Activated CD8-positive, alpha-beta memory T cell treated with anti-CD3 and anti-CD28 coated beads, Interleukin-2, amount 50 U/mL, for 1 hour (primary cell): ENCODE results near the gene ZC3H4.
"Not testable (repeated sequence)": the region's sequence is repeated elsewhere in the genome, so short reads cannot be mapped to it uniquely, and the experiment has no call there.

Experiments used
- DNase-seq: peaks from one replicate; pipeline ENCODE4 v3.0.0-alpha.2; 2020; ENCODE audit errors: extremely low read depth

The ZC3H4 gene

GRCh38 chr19:47107953-47108746 lies 5.4 kb downstream of the ZC3H4 start:
- DNase-seq = no peak

- no peak for DNase-seq
These were observed 6.2 kb downstream of the ZC3H4 start for GRCh38 chr19:47107202-47107952.

GRCh38 chr19:47106821-47107201 lies 6.8 kb downstream of the ZC3H4 start:
- DNase-seq = no peak

- DNase-seq = no peak
These were observed 7.7 kb downstream of the ZC3H4 start for GRCh38 chr19:47105874-47106273.

GRCh38 chr19:47104680-47105079 lies 8.9 kb downstream of the ZC3H4 start:
- no peak for DNase-seq

GRCh38 chr19:47102346-47103060 lies 11.1 kb downstream of the ZC3H4 start:
- no peak for DNase-seq

GRCh38 chr19:47101116-47101515 lies 12.5 kb downstream of the ZC3H4 start:
- not testable (repeated sequence) for DNase-seq

- DNase-seq = no peak
These were observed 13.3 kb downstream of the ZC3H4 start for GRCh38 chr19:47100290-47100689.

- no peak for DNase-seq
These were observed 14.0 kb downstream of the ZC3H4 start for GRCh38 chr19:47099576-47100050.

- DNase-seq = no peak
These were observed 15.0 kb downstream of the ZC3H4 start for GRCh38 chr19:47098608-47099007.

GRCh38 chr19:47097396-47098201 lies 16.0 kb downstream of the ZC3H4 start:
- DNase-seq = no peak

- DNase-seq = no peak
These were observed 16.9 kb downstream of the ZC3H4 start for GRCh38 chr19:47096721-47097120.

GRCh38 chr19:47096100-47096704 lies 17.4 kb downstream of the ZC3H4 start:
- no peak for DNase-seq

- DNase-seq = no peak
These were observed 18.0 kb downstream of the ZC3H4 start for GRCh38 chr19:47095476-47096099.

- DNase-seq = no peak
These were observed 18.8 kb downstream of the ZC3H4 start for GRCh38 chr19:47094557-47095475.

GRCh38 chr19:47093841-47094240 lies 19.7 kb downstream of the ZC3H4 start:
- no peak for DNase-seq

- DNase-seq = no peak
These were observed 20.3 kb downstream of the ZC3H4 start for GRCh38 chr19:47093254-47093653.

GRCh38 chr19:47089767-47090350 lies 23.7 kb downstream of the ZC3H4 start:
- no peak for DNase-seq

GRCh38 chr19:47086280-47086679 lies 27.3 kb downstream of the ZC3H4 start:
- DNase-seq = no peak
